ENCODE measurements around the gene A1BG.
A peak's percentile ranks its signal among the peaks of the same experiment; 100 is the strongest.
"Not testable (repeated sequence)": the region's sequence is repeated elsewhere in the genome, so short reads cannot be mapped to it uniquely, and the experiment has no call there.

A1BG gene

DNA sequence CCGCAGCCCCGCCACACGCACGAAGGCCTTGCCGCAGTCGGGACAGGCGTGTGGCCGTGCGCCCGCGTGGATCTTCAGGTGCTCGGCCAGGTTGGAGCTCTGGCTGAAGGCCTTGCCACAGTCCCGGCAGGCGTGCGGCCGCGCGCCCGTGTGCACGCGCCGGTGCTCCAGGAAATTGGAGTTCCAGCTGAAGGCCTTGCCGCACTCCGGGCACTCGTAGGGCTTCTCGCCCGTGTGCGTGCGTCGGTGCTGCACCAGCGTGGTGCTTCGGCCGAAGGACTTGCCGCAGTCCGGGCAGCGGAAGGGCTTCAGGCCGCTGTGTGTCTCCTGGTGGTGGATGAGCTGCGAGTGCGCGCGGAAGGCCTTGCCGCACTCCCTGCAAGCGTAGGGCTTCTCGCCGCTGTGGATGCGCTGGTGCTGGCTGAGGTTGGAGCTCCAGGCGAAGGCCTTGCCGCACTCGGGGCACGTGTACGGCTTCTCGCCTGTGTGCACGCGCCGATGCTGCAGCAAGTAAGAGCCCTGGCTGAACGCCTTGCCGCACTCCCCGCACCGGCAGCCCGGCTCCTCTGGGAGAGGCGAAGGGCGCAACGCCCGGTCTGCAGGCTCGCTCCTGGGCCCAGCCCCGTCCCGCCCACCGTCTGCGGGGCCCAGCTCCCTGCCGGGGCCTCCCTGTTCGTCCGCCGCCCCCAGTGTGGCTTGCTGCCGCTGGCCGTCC lies 3.6 kb upstream of the A1BG start:
- DNase-seq = no peak

DNA sequence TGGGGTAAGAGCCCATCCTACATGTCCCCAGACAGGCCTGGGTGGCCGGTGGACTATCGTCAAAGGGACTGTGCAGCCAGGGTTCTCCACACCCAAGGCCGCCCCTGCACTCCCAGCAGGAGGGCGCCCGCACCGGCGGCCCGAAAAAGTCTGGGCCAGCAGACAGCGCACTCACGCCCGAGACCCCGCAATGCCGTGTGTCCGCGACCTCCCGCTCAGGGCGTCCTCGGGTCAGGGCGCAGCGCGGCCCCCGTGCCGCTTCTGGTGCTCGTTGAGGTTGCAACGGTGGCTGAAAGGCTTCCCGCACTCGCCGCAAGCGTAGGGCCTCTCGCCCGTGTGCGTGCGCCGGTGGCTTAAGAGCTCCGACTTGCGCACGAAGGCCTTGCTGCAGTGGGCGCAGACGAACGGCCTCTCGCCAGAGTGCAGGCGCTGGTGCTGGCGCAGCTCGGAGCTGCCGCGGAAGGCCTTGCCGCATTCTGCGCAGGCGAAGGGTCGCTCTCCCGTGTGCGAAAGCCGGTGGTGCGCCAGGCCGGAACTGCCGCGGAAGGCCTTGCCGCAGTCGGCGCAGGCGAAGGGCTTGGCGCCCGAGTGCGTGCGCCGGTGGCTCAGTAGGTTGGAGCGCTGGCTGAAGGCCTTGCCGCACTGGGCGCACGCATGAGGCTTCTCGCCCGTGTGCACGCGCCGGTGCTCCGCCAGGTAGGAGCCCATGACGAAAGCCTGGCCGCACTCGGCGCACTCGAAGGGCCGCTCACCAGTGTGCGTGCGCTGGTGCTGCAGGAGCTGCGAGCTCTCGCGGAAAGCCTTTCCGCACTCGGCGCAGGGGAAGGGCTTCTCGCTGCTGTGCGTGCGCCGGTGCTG lies 2.8 kb upstream of the A1BG start:
- no peak for DNase-seq

DNA sequence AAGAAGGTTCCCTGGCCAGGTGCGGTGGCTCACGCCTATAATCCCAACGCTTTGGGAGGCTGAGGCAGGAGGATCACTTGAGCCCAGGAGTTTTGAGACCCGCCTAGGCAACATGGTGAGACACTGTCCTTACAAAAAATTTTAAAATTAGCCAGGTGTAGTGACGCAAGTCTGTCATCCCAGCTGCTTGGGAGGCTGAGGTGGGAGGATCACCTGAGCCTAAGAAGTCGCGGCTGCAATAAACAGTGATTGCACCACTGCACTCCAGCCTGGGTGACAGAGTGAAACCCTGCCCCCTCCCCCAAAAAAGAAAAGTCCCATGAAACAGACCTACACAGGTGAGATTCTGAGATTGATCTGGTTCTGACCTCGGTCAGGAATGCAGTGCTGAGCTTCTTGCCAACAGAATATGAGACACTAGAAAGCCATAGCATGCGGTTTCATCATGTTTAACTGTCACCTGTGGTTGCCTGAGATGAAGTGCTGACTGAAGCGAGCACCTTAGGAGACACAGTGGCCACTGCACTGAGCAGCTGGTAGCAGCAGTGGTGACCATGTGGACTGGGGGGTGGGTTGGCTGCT lies 2.0 kb upstream of the A1BG start:
- no peak for DNase-seq

DNA sequence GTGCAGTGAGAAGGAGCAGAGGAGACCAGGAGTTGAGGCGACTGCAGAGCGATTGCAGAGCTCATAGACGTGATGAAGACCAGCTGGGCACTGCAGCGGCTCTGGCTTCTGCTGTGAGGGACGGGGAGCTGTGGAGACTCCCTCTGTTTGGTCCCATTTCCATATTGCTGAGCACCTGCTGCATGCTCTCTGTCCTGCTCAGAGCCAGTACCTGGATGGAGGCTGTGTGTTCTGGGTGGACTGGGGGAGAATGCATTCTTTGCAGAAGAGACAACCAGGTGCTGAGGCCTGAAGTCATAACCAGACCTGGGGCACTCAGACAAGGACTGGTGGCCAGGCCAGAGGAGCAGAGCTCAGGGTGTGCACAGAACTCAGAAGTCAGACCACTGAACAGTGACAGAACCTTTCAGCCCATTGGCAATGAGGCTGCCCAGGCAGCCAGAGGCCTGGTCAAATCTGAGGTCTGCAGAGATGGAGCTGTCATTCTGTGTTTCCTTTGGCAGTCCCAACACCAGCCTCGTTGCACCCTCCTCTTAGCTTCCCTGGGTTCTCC lies 1.3 kb upstream of the A1BG start:
- DNase-seq = no peak

DNA sequence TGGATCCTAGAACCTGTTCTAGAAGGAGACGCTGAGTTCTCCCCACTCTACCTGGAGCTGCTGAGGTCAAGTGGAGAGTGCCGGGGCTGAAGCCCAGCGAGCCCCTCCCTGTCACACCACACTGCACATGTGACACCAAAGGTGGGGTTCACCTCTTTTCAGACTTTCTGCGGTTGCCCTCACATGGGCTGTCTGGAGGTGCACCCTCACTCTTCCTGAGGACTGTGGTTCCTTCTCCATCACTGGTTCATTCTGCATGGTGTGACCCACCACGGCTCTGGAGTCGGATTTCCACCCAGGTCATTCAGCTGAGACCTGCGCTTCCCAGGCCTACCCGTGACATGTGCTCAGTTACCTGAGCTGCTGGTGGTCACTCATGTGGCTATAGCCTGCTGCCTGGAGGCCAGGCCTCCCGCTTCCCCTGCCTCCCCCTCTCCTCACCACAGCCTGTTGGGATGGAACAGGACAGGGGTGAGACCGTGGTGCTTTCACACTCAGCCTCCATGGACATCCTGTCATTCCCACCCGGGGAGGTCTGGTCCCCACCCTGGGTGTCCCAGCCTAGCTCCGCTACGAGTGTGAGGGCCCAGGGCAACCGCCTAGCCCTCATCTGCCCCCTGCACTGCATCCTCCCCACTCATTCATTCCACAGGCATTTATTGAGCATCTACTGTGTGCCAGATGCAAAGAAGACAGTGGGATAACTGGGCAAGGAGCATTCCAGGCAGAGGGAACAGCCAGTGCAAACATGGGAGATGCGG lies 605 bp upstream of the A1BG start:
- no peak for DNase-seq

DNA sequence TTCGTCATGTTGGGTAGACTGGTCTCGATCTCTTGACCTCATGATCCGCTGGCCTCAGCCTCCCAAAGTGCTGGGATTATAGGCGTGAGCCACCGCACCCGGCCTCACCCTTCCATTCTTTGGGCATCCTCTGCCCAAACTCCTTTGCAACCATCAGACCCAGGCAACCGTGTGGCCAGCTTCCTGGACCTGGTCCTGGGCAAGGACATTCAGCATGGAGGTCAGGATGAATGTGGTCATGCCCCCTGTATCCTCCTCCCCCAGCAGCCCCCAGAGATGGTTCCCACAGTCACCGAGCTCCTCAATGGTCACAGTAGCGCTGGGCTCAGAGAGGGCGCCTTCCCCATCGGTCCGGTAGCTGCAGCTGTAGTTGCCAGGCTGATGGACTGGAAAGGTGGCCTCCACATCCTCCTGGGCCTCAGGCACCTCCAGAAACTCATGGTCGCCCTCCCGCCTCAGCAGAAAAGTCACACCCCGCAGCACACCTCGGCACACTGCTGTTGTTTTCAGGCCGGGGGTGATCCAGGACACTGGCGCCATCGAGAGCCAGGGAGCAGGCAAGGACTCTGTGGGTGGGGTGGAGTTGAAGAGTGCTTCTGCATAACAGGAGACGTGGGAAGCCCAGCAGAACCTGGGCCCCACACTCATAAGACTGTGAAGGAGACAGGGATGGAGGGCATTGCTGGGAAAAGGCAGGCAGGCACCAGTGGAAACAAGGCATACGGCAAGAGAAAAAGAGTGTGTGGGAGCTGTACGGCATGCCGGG lies 1.1 kb downstream of the A1BG start:
- DNase-seq = no peak

DNA sequence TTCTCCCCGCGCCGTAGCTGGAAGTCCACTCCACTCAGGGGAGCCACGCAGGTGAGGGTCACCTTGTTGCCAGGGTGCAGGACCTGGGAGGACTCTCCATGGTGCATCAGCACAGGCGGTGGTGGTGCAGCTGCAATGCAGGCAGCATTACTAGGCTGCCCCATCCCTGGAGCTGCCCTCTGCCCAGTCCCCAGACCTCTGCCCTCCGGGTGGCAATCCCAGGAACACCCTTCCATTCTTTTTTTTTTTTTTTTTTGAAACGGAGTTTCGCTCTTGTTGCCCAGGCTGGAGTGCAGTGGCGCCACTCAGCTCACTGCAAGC lies 1.8 kb downstream of the A1BG start:
- DNase-seq = no peak

DNA sequence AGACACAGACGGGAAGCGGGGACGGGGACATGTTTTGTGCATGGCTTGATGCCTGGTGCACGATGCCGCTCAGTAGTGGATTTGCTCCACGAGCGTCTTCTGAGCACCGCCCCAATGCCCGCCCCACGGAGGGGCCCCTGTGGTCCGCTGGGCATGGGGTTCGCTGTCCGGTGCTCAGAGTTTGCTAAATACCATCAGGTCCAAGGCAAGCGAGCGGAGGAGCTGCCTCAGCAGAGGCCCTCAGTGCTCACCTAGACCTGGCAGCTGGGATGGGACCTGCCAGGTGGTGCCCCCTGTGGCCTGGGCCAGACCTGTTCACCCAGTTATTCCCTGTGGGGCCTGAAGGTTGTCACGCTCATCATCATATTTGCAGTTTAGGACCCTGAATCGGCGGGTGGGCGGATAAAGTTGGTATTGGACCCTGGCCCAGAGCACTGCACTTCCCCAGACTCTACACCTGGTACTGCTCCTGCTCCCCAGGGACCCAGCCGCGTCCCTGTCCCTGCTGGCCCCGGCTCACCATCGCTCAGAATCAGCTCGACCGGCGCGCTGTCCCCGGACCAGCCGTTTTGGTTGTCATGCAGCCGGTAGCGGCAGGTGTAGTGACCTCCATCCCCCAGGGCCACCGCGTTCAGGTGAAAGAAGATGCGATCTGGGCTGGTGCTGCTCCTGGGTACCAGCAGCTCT lies 2.3 kb downstream of the A1BG start:
- no peak for DNase-seq

DNA sequence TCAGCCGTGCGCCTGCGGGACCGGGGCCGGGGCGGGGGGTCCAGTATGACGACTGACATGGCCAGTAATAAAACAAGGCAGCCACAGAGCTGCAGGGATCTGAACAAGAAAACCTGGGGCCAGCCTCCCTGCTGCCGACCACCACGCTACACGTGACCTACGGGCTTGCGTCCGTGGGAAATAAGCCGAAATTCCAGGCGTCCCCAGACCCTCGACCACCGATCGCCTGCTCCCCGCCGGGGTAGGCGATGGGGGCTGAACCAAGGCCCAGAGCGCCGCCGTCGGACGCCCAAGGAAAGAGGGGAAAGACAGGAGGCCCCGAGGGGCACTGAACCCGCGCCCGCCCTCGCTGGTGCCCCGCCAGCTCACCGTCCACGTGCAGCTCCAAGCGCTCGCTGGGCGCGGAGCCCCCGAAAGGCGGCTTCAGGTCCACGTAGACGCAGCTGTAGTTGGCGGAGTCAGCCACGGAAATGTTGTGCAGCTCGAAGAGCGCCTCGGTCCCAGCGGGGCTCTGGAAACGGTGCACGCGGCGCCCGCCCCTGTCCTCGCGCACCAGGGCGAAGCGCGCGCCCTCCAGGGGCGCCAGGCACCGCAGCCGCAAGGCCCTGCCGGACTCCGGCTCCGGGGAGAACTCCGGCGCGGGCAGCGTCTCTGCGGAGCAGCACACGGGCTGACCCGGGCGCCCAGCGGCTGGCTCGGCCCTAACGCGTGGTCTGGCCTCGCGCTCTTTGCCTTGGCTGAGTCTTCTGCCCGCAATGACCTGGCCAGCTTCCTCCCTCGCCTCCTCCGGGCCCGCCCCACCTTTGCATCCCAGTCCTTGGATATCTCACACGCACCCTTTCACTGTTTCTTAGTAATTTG lies 3.1 kb downstream of the A1BG start:
- DNase-seq = no peak

DNA sequence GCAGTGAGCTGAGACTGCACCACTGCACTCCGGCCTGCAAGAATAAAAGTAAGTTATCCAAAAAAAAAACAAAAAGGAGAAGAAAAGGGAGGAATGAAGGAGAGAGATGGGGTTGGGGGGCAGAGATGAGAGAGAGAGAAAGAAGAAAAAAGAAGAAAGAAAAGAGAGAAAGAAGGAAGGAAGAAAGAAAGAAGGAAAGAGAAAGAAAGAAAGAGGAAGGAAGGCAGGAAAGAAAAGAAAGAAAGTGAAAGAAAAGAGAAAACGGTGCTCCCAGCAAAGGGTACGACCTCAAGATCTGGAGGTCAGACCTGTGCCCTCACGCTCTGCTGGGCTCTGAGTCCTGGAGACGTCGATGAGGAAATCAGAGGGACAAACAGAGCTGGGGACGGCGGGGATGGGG lies 3.7 kb downstream of the A1BG start:
- no peak for DNase-seq

DNA sequence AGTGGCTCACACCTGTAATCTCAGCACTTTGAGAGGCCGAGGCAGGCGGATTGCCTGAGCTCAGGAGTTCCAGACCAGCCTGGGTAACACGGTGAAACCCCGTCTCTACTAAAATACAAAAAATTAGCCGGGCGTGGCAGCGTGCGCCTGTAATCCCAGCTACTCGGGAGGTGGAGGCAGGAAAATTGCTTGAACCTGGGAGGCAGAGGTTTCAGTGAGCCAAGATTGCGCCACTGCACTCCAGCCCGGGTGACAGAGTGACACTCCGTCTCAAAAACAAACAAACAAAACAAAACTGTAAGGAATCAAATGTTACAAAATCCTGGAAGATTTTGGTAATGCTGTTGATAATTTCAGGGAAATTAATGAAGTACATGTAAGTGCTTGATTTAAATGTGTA lies 5.2 kb downstream of the A1BG start:
- DNase-seq = not testable (repeated sequence)

DNA sequence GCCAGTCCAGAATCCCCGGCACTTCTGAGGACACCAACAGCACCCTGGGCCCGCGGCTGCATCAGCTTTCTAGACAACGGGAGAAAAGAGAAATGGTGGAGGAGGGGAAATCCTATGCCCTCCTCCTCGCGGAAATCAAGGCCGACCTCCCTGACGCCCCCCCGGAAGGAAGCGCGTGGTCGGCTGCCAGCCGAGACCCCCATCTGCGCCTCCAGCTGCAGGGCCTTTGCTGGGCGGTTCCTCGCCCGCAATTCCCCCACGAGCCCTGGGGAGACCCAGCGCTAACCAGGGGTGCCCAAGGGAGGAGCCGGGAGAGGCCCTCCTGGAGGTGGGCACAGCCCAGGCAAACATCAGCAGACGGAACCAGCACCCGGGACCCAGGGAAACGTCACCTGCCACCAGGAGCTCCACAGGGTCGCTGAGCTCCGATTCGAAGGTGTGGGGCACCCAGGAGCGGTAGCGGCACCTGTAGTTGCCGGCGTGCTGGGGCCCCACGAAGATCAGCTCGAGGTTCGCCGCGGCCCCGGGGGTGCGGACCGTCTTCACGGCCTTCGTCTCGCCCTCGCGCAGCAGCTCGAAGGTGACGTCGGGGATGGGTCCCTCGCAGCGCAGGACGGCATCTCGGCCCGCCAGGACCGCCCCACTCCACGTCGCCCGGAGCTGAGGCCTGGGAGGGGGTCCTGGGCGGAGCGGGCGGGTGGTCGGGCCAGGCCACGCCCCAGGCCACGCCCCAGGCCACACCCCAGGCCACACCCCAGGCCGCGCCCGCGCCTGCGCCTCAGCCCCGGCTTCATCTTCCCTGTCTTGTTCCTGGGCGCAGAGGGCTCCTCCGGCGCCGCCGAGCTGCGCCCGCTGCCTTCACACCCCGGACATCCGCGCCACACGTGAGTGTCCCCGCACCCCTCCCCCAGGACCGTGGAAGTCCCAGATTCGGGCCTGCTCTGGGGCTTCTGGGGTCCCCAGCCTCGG lies 6.0 kb downstream of the A1BG start:
- DNase-seq = peak; percentile 12

DNA sequence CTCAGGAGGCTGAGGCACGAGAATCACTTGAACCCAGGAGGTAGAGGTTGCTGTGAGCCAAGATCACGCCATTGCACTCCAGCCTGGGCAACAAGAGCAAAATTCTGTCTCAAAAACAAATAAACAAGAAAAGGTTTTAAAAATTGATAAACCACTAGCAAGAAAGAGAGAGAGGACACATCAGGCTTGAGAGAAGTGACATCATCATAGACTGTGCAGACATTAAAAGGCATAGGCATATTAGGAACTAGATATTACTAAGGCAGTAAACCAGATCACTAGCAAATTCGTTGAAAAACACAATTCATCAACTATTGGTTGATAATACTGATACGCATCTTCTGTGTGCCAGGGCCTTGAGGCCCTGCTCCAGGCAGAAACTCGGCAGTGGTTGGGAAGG lies 7.7 kb downstream of the A1BG start:
- DNase-seq = no peak

DNA sequence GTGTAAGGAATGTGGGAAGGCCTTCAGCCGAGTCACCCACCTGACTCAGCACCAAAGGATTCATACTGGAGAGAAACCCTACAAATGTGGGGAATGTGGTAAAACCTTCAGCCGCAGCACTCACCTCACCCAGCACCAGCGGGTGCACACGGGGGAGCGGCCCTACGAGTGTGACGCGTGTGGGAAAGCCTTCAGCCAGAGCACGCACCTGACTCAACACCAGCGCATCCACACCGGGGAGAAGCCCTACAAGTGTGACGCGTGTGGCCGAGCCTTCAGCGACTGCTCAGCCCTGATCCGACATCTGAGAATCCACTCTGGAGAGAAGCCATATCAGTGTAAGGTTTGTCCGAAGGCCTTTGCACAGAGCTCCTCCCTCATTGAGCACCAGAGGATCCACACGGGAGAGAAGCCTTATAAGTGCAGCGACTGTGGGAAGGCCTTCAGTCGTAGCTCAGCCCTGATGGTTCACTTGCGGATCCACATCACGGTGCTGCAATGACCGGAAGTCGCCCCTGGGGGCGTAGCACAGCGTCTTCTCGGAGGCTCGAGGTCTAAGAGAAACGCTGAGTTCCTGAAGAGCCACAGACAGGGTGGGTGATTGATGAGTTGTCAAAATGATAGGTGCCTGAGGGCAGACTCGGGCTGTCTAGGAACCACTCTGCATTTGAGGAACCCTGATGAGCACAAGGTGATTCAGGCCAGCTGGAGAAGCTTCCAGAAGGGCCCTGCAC lies 14.3 kb downstream of the A1BG start:
- DNase-seq = no peak

DNA sequence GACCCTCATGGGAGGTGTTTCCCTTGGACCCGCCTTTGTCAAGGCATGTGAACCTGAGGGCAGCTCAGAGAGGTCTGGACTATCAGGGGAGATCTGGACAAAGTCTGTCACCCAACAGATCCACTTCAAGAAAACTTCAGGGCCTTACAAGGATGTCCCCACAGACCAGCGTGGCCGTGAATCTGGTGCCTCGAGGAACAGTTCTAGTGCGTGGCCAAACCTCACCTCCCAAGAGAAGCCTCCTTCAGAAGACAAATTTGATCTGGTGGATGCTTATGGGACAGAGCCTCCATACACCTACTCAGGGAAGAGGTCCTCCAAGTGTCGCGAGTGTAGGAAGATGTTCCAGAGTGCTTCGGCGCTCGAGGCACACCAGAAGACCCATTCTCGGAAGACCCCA lies 15.0 kb downstream of the A1BG start:
- no peak for DNase-seq

DNA sequence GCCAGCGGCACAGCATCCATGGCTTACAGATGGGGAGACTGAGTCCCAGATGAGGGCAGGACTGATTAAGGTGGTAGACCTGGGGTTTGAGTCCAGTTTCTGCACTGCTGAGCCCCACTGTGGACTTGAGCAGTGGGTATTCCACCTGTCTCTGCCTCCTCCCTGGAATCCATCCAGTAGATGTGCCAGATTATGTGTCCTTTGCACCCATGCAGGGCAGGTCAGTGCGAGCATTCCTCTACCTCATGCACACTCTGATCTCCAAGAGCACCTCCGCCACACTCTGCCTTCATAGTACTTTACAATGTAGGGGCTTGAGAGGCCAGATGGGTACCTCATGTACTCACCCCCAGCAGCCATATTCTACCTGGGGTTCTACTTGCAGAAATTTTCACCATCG lies 16.5 kb downstream of the A1BG start:
- DNase-seq = no peak

DNA sequence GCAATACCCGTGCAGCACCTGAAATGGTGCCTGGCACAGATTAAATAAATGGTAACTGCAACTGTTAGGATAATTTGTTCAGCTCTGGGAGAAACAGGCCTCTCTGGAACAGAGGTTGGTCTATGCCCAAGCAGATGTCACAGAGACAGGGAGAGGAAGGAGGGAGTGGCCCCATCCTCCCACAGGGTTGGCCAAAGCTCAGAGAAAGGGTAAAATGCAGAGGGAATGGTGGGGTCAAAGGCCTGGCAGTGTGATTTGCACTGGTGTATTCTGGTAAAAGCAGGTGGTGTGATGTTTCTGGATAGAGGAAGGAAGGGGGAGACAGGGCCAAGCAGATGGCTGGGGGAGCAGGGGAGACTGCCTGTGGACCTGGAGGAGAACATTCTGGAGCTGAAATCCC lies 17.1 kb downstream of the A1BG start:
- no peak for DNase-seq

DNA sequence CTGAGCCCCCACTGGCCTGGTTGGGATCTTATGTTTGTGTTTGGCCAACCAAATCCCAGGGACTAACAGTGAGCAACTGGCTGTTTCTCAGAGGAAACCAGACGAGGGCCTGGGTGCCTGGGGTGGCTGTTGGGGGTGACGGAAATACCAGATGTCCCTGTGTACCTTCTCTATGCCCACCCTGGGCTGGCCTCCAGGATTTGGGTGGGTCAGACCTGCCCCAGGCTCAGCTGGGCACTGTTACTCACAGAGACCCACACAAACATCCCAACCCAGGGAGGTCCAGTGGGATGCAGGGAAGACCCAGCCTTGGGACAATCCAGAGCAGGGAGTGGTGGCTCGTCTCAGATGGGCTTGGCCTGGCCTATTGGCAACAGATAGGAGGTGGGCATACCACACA lies 17.7 kb downstream of the A1BG start:
- no peak for DNase-seq

DNA sequence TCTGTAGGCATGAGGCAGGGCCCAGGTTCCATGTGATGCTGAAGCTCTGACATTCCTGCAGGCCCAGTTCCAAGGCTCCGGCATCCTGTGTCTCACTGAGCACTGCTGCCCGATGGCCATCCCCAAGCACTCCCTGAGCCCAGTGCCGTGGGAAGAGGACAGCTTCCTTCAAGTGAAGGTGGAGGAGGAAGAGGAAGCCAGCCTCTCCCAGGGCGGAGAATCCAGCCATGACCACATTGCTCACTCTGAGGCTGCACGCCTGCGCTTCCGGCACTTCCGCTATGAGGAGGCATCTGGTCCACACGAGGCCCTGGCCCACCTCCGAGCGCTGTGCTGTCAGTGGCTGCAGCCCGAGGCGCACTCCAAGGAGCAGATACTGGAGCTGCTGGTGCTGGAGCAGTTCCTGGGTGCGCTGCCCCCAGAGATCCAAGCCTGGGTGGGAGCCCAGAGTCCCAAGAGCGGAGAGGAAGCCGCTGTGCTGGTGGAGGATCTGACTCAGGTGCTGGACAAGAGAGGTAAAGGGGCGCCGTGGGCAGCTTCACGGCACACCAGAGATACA lies 18.5 kb downstream of the A1BG start:
- no peak for DNase-seq

Data from NCI-H2081 treated with DMSO at 0.1 percent for 48 hours (cell line).